Ecto neural progenitor cell (in vitro differentiated cells): ENCODE measurements around the gene ZNF236.
"Not testable (repeated sequence)": the region's sequence is repeated elsewhere in the genome, so short reads cannot be mapped to it uniquely, and the experiment has no call there.

Source experiments
- DNase-seq: peaks from one replicate; pipeline ENCODE4 v3.0.0-alpha.2; 2018; ENCODE audit warnings: low spot score

The ZNF236 gene

DNA sequence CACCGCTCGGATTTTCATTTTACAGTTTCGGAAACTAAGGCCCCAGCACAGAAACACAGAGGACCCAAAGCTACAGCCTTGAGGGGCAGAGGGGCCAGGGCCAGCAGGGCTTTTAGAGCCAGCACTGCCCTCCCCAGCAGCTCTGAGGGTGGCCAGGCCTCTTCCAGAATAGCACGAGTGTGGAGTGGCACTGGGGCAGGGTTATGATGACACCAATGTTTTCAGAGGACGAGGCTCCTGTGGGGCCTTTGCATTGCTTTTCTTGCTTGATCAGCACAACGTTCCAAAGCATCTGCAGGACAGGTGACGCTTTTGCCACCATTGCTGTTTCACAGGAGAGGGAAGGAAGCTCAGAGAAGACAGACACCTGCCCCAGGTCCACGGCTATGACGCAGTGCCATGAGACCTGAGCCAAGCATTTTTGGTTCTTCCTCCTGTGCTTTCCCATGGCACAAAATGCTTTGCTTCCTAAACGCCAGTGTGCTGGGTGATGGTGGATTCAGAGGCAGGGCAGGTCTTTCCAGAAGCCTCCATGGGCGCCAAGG, 183.4 kb downstream of the ZNF236 start:
- DNase-seq, result no peak

DNA sequence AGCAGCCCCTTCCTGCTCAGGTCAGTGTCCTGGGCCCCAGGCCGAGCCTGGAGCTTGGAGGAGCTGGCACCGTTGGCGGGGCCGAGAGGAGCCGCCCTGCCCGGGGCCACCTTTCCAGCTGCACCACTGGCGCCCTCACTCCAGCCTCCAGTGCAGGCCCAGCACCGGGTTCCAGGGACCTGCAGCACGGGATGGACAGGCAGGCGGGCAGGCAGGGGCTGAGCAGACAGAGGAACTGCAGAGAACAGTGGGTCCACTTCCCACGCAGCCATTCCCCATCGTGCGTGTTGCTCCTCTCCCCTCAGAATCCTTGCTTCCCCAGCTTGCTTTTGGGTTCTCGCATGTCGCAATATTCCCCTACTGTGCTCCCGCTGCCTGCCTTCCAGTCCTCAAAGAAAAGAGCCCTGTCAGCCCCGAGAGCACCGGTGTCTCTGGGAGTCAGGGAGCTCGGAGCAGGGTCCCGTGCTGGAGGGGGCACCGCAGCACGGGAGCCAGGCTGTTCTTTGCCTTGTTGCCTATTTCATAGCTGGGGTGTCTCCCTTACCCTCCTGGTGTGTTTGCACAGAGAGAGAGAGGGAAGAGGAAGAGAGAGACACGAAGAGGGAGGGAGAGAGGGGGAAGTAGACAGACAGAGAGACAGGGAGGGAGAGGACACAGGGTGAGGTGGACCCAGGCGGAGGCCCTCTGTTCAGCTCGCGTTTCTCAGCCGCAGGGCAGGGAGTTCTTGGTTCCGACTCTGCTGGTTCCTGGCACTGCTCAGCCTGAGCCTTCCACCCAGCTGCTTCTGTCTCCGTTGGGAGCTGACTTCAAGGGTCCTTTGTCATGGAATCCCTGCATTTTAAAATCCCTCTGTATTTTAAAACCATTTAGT, 184.2 kb downstream of the ZNF236 start:
- peak; percentile 49 for DNase-seq

DNA sequence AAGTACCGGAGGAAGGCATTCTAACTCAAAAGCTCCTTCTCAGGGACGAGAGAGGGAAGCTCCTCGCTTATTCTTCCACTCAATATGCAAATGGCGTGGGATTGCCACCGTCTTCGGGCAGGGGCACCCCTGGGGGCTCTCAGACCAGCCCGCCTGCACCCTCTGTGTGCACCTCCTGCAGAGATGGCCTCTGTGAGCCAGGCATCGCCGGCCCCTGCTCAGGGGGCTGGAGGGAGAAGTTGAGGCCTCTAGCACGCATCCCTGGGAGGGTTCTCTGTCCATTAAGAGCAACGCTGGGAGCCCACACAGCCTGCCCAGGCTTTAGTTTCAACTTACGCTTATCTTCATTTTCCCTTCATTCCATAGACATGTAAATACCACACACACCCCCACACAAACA, 184.9 kb downstream of the ZNF236 start:
- DNase-seq, result peak; percentile 43

GRCh38 chr18:77008006-77008405, 185.6 kb downstream of the ZNF236 start:
- DNase-seq, result no peak

- peak; percentile 44 for DNase-seq
These were observed 186.4 kb downstream of the ZNF236 start for GRCh38 chr18:77008576-77009315.

- peak; percentile 36 for DNase-seq
These were observed 187.3 kb downstream of the ZNF236 start for GRCh38 chr18:77009675-77010074.

DNA sequence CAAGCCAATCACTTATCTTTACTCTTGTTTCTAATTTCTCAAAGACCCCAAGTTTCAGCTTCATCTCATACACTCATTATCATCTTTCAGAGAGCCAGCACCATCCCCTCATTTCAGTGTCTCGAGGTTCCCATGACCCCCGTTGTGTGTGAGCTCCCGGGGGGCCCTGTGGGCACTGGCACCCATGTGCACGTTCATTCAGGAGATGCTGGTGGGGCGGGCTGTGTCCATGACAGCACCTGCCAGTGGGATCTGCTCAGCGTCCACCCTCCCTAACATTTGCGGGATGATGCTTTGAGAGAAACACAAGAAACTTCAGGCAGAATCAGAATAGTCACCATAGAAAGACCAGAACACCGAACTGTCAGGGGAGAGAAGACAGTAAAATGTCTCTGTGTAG, 189.8 kb downstream of the ZNF236 start:
- no peak for DNase-seq

DNA sequence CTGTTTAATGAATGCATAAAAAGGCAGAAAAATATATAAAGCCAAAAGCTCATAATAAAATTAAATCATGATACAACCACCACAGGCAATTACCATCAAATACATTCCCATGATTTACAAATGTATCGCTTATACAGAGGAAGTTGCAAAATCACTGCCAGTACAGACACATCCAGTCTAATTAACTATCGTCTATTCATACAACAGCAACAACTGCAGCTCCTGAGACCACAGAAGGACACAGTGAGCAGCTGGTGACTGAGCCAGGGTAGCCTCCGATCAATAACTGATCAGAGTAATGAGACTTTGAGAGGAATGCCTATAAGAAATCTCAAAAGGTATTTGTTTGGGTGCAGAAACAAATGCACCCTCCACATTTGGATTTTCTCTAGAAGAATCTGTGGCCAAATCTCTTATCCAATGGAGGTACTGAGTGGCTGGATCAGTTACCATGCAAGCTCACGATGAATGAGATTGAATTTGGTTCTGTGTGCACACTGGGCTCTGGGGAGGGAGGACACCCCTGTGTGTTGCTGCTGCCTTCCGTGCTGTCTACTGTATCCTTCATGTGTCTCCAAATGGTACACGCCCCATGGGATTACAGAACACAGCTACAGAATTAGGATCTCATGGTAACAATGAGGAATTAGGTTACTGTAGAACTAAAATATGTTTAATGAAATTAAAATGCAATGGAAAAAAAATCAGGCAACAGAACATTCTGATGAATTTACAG, 190.6 kb downstream of the ZNF236 start:
- no peak for DNase-seq

DNA sequence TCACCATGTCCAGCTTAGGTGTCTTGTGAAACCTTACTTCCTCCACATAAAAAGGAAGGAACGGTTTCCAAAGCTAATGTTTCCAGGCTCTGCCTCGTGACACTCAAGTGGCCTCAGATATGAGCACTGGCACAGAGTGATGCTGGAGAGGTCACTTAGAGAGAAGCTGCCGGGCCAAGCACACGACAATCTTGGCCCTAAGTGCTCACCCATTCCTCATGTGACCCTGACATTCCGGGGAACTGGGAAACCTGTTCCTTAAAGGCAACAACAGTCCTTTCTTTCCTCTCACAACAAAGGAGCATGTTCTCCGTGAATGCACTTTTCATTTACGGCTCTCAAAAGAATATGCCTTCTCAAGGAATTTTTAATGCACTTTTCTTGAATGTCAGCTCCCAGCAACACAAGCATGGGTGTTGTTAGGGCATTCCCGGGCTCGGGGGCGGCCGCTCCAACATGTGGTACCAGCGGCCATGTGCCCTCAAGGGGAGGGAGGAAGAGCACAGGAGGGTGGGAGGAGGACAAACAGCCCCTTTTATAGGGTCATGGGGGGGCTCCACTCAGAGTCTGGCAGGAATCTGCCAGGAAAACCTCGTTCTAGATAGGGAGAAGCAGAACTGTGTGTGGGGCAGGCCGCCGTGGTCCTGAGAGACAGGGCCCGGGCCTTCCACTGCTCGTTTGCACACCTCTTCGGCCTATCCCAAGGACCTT, 191.6 kb downstream of the ZNF236 start:
- no peak for DNase-seq

- DNase-seq, result no peak
These were observed 192.2 kb downstream of the ZNF236 start for GRCh38 chr18:77014538-77014937.

DNA sequence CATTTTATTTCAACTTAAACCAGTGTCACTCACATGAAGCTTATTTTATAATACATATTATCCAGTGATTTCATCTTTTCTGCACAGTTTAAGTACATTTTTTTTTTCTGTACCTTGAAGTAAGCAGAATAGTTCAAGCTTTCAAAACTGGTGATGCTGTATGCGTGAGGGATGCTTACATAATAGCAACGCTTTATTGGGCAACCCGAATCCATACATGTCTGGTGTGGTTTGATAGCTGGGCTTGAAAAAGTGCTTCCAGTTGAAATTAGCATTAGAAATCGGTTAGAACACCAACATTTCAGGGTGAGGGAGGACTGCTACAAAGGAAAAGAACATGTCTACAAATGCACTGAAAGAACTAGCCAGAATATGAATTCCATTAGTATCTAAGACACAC, 192.8 kb downstream of the ZNF236 start:
- DNase-seq, result no peak

DNA sequence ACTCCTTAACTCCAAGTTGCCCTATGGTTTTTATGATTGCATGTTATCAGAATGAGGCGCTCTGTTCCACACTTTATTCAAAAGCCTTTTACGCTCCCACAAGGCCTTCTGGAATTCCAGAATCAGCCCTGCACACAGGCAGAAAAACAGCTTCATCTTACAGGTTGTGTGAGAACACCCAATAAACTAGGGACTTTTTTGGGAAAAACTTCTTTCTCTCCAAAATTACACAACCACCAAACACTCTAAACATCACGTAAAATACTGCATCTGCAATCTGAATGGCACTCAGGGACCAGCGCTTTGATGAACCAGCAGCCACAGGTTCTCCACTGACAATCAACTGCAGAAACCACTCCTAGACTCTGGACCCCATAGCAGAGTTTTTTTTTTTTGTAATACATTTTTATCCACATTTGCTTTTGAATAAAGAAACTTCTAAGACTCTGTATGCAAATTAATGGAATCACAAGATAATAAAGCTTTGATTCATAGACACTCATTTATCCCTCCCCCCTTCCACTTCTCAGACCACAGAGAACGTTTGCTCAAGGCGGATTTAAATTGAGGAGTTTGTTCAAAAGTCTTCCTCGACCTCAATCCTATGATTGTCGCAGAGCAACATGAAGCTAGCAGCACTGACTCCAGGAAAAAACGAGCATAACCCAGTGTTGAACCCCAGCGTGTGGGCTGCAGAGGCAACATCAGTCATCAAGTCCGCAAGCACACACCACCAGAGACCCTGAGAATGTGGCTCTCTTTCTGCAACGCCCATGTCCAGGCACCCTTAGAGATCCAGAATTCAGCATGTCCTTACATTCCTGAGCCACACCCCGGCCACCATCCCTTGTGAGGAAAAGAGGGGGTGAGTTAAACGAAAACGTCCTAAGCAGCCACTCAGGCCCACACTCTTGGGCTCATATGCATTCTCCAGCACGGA, 193.7 kb downstream of the ZNF236 start:
- DNase-seq, result no peak

DNA sequence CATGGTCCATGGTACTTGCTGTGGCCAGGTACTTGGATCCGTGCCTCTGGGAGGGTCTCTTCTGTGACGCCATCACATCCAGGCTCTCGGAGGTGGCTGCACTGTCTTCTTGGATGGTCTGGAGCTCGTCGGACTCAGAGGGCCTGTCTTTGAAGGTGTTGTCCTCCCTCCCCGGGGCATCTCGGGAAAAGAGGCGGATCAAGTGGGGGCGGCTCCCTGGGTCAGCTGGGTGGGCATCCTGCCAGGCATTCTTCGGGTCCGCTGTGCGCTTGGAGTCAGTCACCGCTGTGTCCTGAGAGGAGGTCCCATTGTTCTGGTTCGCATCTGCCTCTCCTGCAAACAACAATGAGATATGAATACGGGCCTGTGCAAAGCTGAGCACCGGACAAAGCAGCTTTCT, 194.6 kb downstream of the ZNF236 start:
- no peak for DNase-seq

- DNase-seq, result no peak
These were observed 195.0 kb downstream of the ZNF236 start for GRCh38 chr18:77017355-77017754.

DNA sequence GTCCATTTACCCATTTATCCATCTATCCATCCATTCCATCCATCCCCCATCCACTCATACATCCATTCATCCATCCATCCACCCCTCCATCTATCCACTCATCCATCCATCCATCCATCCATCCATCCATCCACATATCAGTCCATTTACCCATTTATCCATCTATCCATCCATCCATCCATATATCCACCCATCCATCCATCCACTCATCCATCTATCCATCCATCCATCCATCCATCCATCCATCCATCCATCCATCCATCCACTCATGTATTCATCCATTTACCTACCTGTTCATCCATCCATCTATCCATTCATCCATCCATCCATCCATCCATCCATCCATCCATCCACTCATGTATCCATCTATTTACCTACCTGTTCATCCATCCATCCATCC, 196.3 kb downstream of the ZNF236 start:
- DNase-seq, result not testable (repeated sequence)

- no peak for DNase-seq
These were observed 197.3 kb downstream of the ZNF236 start for GRCh38 chr18:77019641-77020040.
